Activated T-helper 17 cell treated with anti-CD3 and anti-CD28 coated beads, Interleukin-2, amount 50 U/mL, for 72 hours (primary cell): ENCODE results near the gene FAM210A. TPM values are rescaled to one million over a fixed set of nuclear protein-coding genes. Genes with fewer than 3 reads are reported as not detected.

ENCODE experiments used
- ATAC-seq: fragments of 150-1000 bp; cut with Tn5 transposase; replicated peaks from 2 replicates; pipeline ENCODE4 v1.10.0; 2021; ENCODE audit warnings: mild to moderate bottlenecking, moderate library complexity
- H3K27ac Mint-ChIP-seq: one replicate; pipeline ENCODE4 v1.8.0; 2022; ENCODE audit warnings: mixed read lengths
- H3K27me3 Mint-ChIP-seq: one replicate; pipeline ENCODE4 v1.8.0; 2022; ENCODE audit warnings: mixed read lengths
- H3K36me3 Mint-ChIP-seq: one replicate; pipeline ENCODE4 v1.8.0; 2022; ENCODE audit warnings: low read depth, mild to moderate bottlenecking, mixed read lengths
- H3K4me1 Mint-ChIP-seq: one replicate; pipeline ENCODE4 v1.8.0; 2022; ENCODE audit warnings: mixed read lengths
- H3K4me3 Mint-ChIP-seq: one replicate; pipeline ENCODE4 v1.8.0; 2022; ENCODE audit warnings: mild to moderate bottlenecking, mixed read lengths
- H3K9me3 Mint-ChIP-seq: one replicate; pipeline ENCODE4 v1.8.0; 2022; ENCODE audit warnings: mixed read lengths
- total RNA-seq, 2 donors: library from RNA; stranded (reverse); gene quantifications; one replicate each; pipeline ENCODE4 v1.2.3, GENCODE V29; 2022

Gene FAM210A
- total RNA-seq, 2 donors from 2014 or later, result 58.8 to 101 TPM

DNA sequence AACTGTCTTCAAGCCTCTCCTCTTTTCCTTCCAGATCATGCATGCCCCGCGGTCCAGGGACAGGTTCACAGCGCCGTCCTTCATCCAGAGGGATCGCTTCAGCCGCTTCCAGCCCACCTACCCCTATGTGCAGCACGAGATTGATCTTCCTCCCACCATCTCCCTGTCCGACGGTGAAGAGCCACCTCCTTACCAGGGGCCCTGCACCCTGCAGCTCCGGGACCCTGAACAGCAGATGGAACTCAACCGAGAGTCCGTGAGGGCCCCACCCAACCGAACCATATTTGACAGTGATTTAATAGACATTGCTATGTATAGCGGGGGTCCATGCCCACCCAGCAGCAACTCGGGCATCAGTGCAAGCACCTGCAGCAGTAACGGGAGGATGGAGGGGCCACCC, 81.3 kb downstream of the FAM210A start:
- Mint-ChIP-seq H3K4me1 (peaks cover 9% of the 10 kb centered on the region), H3K9me3 (no peaks in the 10 kb centered on the region), H3K27ac (no peak overlapping the region), H3K27me3 (no peaks in the 10 kb centered on the region), H3K36me3 (peaks cover 34% of the 10 kb centered on the region), H3K4me3 (no peak overlapping the region)
- no peak for ATAC-seq

DNA sequence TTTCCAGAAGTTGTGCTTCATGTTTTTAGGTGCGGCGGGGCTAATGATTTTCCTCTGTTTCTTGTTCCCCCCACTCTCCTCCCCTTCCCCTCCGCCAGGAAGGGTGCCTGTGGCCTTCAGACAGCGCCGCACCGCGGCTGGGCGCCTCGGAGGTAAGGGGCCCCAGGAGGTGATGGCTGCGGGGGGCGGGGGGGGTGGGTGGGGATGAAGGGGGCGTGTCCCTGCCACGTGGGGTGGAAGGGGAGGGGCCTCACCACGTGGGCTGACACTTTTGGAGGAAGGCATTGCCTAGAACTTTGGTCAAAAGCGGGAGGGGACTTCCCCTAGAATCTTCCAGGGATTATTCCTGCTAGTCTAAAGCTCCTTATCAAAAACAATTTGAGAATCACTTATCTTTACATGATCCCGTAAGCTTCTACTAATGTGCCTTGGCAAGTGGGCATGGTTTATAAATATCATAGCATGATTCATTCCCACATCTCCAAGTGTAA, 83.1 kb downstream of the FAM210A start:
- H3K4me1 Mint-ChIP-seq, result peaks cover 9% of the 10 kb centered on the region
- H3K27ac Mint-ChIP-seq, result no peak overlapping the region
- H3K4me3 Mint-ChIP-seq, result no peak overlapping the region
- H3K9me3 Mint-ChIP-seq, result no peaks in the 10 kb centered on the region
- H3K36me3 Mint-ChIP-seq, result peaks cover 34% of the 10 kb centered on the region
- no peak for ATAC-seq
- H3K27me3 Mint-ChIP-seq, result no peaks in the 10 kb centered on the region

DNA sequence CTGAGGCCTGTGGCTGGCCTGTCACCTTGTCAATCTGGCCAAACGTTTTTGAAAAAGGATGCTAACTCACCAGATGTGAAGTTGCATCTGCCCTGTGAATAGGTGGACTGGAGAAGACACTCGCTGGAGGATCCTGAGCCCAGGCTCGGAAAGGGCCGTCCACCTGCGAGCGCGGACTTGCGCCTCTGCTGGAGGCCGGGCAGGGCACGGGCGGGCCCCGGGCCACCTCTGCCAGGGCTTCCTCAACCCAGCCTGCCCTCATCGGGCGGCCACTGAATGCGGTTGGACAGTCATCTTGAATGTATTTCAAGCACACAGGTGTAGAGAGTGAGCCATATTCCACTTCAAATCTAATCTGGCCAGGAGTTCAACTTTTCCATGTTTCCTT, 83.9 kb downstream of the FAM210A start:
- H3K27me3 Mint-ChIP-seq, result no peaks in the 10 kb centered on the region
- H3K4me1 Mint-ChIP-seq, result peaks cover 9% of the 10 kb centered on the region
- no peak overlapping the region for H3K4me3 Mint-ChIP-seq
- H3K27ac Mint-ChIP-seq, result no peak overlapping the region
- peaks cover 34% of the 10 kb centered on the region for H3K36me3 Mint-ChIP-seq
- no peaks in the 10 kb centered on the region for H3K9me3 Mint-ChIP-seq
- no peak for ATAC-seq

DNA sequence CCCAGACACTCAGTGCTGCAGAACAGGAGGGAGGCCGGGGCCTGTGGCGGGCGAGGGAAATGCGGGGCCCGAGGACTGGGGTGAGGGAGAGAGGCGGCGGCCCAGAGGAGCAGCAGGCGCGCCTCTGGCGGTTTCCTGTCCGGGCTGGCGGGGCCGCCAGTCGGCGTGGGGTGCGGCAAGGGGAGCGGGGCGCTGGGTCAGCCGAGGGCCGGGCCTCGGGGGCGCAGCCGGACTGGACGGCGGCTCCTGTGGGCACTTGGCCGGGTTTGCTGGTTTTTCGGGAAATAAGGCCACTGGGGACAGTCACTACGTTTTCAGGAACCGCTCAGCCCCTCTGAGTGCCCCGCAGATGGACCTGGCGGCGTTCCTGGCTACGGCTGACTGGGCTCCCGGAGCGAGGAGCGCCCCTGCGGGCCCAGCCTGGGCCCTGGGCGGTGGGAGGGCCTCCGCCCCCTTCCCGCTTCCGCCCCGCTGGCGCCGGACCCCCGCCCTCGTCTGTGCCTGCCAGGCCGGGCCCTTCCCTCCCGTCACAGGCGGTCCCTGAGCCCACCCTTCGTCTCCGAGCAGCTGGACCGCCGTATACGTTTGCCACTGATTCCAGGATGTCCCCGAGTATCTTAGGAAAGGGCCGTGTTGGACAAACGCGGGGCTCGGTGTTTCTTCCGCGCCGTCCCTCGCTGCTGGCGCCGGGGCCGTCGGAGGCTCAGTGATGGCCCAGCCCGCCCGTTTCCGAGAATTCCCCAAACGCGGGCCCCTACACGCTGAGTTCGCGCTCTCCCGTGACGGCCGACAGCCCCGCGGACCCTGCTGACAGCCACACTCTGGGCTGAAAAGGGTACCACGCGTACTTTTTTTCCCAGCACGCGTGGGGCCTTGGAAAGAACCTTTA, 84.6 kb downstream of the FAM210A start:
- no peak for ATAC-seq
- Mint-ChIP-seq H3K27me3 (no peaks in the 10 kb centered on the region), H3K4me3 (no peak overlapping the region), H3K27ac (no peak overlapping the region), H3K9me3 (no peaks in the 10 kb centered on the region), H3K4me1 (peaks cover 9% of the 10 kb centered on the region), H3K36me3 (peaks cover 32% of the 10 kb centered on the region)

DNA sequence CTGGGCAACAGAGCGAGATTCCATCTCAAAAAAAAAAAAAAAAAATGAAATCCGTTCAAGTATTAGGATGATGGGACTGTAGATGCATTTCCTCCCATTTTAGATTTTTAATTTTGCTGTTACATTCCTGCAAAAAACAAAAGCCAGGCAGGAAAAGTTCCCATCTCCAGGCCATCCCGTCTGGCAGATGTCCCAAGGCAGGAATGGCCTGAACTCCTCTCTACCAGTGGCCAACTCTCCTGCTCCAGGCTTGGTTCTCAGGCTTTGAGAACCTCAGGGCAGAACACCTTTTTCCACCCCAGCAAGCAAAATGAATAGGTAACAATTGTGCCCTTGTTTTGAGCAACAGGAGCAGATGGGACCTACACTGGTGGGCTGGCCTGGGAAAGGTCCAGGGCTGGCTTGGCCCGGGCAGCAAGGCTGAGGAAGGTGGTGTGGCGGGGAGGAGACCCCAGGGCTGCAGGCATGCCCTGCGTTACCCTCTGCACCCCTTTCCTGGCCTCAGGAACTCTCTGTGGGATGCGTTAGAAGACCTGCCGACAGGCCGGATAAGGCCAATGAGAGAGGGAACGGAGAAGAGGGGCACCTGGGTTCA, 86.0 kb downstream of the FAM210A start:
- H3K4me1 Mint-ChIP-seq, result peaks cover 9% of the 10 kb centered on the region
- ATAC-seq, result no peak
- no peak overlapping the region for H3K4me3 Mint-ChIP-seq
- H3K36me3 Mint-ChIP-seq, result peaks cover 18% of the 10 kb centered on the region
- H3K9me3 Mint-ChIP-seq, result no peaks in the 10 kb centered on the region
- H3K27ac Mint-ChIP-seq, result no peak overlapping the region
- no peaks in the 10 kb centered on the region for H3K27me3 Mint-ChIP-seq

DNA sequence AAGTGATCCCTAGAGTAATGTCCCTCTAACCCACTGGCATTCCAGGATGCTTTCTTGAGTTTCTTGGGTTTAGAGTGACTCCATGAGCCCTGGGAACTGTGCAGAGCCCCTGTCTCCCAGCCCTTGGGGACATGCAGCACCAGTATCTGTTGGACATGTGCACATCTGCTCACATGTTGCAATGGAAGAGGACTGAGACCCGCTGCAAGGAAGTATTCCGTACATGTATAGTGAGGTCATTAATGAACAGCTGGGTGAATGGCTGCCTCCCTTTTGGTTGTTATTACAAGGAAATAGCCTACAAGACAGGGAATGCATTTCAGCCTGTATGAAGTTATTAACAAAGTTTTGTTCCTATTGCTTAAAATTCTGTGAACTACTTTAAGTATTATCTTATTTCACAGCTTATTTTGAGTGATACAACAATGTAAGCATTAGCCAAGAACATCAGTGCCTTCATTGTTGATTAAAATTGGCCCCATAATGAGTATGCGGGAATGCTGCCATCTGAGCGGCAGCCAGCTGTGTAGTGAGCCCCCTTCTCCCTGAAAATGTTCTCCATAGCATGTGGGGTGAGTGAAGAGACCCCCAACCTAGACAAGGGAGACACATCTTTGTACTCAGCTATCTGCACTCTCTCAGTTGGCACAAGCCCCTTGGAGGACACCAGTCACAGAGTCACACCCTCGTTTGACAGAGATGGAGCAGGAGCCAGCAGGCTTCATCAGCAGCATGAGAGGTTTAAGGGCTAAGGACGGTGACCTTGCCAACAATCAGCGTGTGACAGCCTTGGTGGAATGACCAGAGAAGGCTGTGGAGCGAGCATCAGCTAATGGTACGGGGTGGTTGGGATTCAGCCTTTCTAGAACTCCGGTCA, 87.4 kb downstream of the FAM210A start:
- Mint-ChIP-seq H3K27me3 (no peaks in the 10 kb centered on the region), H3K4me1 (peaks cover 5% of the 10 kb centered on the region), H3K4me3 (no peak overlapping the region), H3K36me3 (peaks cover 10% of the 10 kb centered on the region), H3K27ac (no peak overlapping the region), H3K9me3 (no peaks in the 10 kb centered on the region)
- ATAC-seq, result no peak

DNA sequence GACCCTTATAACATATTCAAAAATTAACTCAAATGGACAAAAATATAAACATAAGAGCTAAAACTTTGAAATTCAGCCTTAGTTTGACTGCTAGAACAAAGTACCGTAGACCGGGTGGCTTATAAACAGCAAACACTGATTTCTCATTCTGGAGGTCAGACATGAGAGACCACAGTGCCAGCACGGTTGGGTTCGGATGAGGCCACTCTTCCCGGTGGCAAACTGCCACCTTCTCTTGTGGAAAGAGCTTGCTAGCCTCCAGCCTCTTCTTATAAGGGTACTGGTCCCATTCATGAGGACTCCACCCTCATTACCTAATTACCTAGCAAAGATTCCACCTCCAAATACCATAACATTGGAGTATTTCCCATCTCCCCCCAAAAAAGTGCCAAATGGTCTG, 91.3 kb downstream of the FAM210A start:
- no peaks in the 10 kb centered on the region for H3K9me3 Mint-ChIP-seq
- H3K4me1 Mint-ChIP-seq, result peaks cover 3% of the 10 kb centered on the region
- peaks cover 12% of the 10 kb centered on the region for H3K36me3 Mint-ChIP-seq
- ATAC-seq, result no peak
- H3K27ac Mint-ChIP-seq, result no peak overlapping the region
- no peak overlapping the region for H3K4me3 Mint-ChIP-seq
- H3K27me3 Mint-ChIP-seq, result no peaks in the 10 kb centered on the region

DNA sequence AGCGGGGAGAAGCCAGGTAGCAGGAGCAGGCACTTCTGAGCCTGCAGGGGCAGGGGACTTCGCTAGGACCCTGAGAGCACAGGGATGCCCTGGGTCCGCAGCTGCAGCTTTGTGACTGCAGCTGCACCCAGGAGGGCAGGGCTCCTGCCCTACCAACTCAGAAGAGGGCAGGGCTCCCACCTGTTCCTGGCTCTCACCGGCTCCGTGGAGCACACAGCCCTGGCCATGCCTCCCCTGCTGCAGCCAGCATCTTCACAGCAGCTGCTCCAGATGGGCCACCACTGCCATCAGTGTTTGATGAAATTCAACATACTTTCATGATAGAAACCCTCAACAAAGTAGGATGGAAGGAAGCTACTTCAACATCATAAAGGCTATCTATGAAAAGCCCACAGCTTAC, 92.7 kb downstream of the FAM210A start:
- Mint-ChIP-seq H3K4me1 (peaks cover 5% of the 10 kb centered on the region), H3K9me3 (no peaks in the 10 kb centered on the region), H3K27ac (no peak overlapping the region), H3K36me3 (peaks cover 15% of the 10 kb centered on the region), H3K4me3 (no peak overlapping the region), H3K27me3 (no peaks in the 10 kb centered on the region)
- no peak for ATAC-seq

DNA sequence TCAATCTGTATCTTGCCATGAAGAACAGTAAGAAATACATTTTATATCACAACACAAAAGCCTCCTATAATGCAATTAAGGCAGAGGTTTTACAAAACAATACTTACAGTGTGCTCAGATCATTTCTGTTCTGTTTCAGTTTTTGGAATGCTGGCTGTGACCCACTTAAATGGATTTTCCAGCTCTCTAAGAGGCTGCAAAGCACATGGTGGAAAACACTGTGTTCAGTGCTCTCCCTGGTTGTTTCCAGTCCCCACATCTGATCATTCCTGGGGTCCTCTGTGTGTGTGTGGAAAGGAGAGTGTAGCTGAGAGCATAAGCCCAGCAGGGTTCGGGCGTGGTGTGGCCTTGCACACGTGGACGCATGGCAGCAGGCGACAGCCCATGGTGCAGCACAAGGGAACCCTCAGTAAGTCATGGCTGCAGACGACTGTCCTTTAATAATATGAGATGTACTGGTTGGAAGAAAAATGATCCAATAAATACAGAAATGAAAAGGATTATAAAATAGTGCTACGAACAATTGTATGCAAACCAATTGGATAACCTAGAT, 95.6 kb downstream of the FAM210A start:
- H3K9me3 Mint-ChIP-seq, result no peaks in the 10 kb centered on the region
- H3K36me3 Mint-ChIP-seq, result peaks cover 23% of the 10 kb centered on the region

DNA sequence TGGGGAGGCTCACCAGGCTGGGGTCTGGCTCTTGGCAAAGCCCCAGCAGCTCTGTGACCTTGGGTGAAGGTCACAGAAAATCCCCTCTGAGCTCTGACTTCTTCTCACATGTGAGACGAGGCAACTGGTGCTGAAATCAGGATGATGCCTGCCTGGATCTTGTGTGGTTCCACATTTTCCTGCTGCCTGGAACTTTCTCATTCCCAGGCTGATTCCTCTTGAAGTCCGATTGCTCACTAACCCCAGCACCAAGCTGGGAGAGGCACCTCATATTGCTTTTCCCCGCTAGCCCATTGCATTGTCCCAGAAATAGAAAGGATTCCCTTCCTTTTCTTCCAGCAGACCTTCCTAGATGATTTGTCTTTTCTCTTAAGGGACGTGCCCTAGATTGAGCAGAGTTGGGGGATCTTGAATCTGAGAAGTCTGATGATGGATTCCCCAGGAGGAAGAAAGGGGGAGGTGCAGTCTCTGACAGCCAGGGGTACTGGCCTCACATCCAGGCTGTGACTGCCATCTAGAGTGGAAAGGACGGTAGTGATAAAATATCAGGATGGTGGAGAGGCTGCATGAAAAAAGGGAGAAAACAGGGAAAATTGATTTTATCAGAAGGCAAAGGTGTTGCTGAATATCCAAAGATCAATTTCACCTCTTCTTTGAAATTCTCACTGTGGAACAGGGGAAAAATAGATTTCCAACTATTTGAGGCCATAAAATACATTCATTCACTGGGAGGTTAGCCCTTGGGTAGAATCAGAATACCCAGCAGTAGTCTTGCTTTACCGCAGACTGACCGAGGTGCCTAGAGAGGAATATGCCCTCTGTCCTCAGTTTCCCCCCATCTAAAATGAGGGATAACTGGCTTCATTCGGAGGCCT, 96.3 kb downstream of the FAM210A start:
- Mint-ChIP-seq H3K9me3 (no peaks in the 10 kb centered on the region), H3K4me1 (peaks cover 5% of the 10 kb centered on the region), H3K27me3 (no peaks in the 10 kb centered on the region), H3K36me3 (peaks cover 23% of the 10 kb centered on the region), H3K27ac (no peak overlapping the region), H3K4me3 (no peak overlapping the region)
- peak; percentile 83 for ATAC-seq

More for the DNA sequence above, 95.6 kb downstream of the FAM210A start:
- Mint-ChIP-seq H3K27ac (no peak overlapping the region), H3K27me3 (no peaks in the 10 kb centered on the region), H3K4me3 (no peak overlapping the region), H3K4me1 (peaks cover 5% of the 10 kb centered on the region)
- no peak for ATAC-seq

DNA sequence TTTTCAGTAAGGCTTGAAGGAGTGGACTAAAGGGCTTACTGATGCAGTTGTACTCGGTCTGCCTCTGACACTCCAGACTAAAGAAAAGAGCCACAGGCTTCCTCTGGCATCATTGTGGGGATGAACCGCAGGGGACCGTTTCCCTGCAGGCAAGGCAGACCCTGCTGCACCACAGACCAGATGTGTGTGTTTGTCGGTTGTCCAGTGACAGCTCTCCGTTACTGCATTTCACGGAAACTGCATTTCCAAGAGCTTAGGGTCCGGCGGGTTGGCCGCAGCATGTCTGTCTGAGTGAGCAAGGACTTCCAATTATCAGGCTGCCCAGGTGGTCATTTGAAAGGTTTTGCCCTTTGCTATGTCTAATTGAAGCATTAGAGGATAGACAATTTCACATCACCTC, 98.1 kb downstream of the FAM210A start:
- Mint-ChIP-seq H3K9me3 (no peaks in the 10 kb centered on the region), H3K4me3 (no peak overlapping the region), H3K27me3 (no peaks in the 10 kb centered on the region), H3K4me1 (peaks cover 5% of the 10 kb centered on the region), H3K36me3 (peaks cover 22% of the 10 kb centered on the region), H3K27ac (no peak overlapping the region)
- ATAC-seq, result no peak

DNA sequence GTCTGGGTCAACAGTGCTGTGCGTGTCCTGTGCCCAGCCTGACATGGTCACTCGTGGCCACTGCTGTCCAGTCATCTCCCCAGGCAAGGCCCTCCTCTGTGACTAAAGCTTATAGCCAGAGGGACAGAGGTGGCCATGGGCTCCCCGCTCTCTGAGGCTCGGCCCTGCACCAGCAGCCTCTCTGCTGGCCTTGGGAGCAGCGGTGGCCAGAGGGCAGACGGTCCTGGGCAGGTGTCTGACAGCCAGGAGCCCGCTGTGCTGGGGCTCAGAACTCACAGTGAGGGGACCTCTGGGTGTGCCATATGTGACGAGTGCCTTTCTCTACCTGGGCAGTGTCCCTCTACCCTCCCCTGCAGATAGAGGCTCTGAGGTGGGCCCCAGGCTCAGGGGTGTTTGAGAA, 98.7 kb downstream of the FAM210A start:
- ATAC-seq, result no peak
- H3K4me1 Mint-ChIP-seq, result peaks cover 5% of the 10 kb centered on the region
- peaks cover 25% of the 10 kb centered on the region for H3K36me3 Mint-ChIP-seq
- no peaks in the 10 kb centered on the region for H3K27me3 Mint-ChIP-seq
- H3K9me3 Mint-ChIP-seq, result no peaks in the 10 kb centered on the region
- no peak overlapping the region for H3K4me3 Mint-ChIP-seq
- H3K27ac Mint-ChIP-seq, result no peak overlapping the region

DNA sequence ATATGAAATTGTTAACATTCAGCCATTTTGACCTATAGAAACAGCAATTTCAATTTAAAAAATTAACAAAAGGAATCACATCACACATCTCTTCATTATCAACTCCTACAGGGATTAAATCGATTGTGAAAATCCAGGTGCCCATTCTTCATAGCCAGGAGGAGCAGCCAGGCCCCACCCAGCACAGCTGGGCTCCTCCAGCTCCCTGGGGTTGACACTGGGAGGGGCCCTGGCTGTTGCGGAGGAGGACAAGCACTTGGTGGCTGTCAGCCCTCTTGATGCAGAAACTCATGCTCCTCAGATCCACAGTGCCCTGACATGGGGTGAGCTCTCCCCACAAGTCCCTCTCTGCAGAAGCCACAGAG, 99.8 kb downstream of the FAM210A start:
- no peak for ATAC-seq
- Mint-ChIP-seq H3K4me1 (peaks cover 5% of the 10 kb centered on the region), H3K36me3 (peaks cover 25% of the 10 kb centered on the region), H3K4me3 (no peak overlapping the region), H3K9me3 (no peaks in the 10 kb centered on the region), H3K27ac (peak overlapping the region; percentile 68), H3K27me3 (no peaks in the 10 kb centered on the region)
